Effector memory CD4-positive, alpha-beta T cell (primary cell): Measurements from ENCODE around the gene SHB.

ENCODE experiments used
- DNase-seq, 3 donors: peaks; one replicate each; pipeline ENCODE4 v3.0.0-alpha.2; 2020
- H3K27ac ChIP-seq: 2 replicates; pipeline ENCODE4 v1.7.0; 2013; ENCODE audit warnings: mild to moderate bottlenecking, low read length, moderate library complexity; ENCODE audit not compliant: insufficient read depth, poor library complexity, severe bottlenecking
- H3K27me3 ChIP-seq: replicated peaks from 2 replicates; pipeline ENCODE4 v1.7.0; 2013; ENCODE audit warnings: mild to moderate bottlenecking, low read length; ENCODE audit not compliant: insufficient read depth, control insufficient read depth, poor library complexity, severe bottlenecking
- H3K36me3 ChIP-seq: 2 replicates; pipeline ENCODE4 v1.7.0; 2013; ENCODE audit warnings: mild to moderate bottlenecking, low read length, moderate library complexity; ENCODE audit not compliant: control insufficient read depth, insufficient read depth
- H3K4me1 ChIP-seq: 2 replicates; pipeline ENCODE4 v1.7.0; 2013; ENCODE audit warnings: low read length, mild to moderate bottlenecking; ENCODE audit not compliant: control insufficient read depth, insufficient read depth, poor library complexity, severe bottlenecking
- H3K4me3 ChIP-seq: 2 replicates; pipeline ENCODE4 v1.7.0; 2013; ENCODE audit warnings: low read length, low read depth, mild to moderate bottlenecking; ENCODE audit not compliant: insufficient read depth, poor library complexity, severe bottlenecking
- H3K9me3 ChIP-seq: 2 replicates; pipeline ENCODE4 v1.7.0; 2013; ENCODE audit warnings: mild to moderate bottlenecking, low read length, moderate library complexity; ENCODE audit not compliant: control insufficient read depth

Gene SHB

DNA sequence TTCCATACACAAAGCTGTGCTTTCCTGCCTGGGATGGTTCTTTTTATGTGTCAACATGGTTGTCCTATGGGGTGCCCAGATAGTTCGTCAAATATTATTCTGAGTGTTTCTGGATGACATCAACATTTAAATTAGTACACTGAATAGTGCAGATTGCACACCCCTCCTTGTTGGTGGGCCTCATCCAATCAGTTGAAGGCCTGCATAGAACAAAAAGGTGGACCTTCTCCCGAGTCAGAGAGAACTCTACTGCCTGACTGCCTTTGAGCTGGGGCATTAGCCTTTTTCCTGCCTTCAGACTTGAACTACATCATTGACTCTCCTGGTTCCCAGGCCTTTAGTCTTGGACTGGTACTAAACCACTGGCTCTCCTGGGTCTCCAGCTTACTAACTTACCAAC lies 80.4 kb downstream of the SHB start:
- no peak overlapping the region for H3K27ac ChIP-seq
- no peaks in the 10 kb centered on the region for H3K36me3 ChIP-seq
- H3K4me1 ChIP-seq = no peaks in the 10 kb centered on the region
- no peaks in the 10 kb centered on the region for H3K27me3 ChIP-seq
- no peak for DNase-seq
- no peaks in the 10 kb centered on the region for H3K9me3 ChIP-seq
- no peak overlapping the region for H3K4me3 ChIP-seq

DNA sequence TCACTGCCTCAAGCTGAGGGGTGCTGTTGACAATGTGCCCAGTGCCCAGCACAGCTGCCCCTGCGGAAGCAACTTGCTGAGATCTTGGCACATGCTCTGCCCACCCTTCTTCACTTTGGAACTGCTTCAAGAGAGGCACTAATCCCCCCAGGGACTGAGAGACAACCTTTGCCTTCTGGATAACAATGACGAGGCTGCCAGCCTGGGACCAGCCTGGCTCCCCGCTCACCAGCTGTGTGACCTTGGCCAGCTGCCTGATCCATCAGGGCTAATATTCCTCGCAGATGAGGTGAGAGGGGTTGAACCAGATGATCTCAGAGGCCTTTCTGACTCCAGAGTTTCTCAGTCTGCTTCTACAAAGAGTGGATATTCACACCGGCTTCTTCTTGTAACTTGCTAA lies 81.0 kb downstream of the SHB start:
- Histone ChIP-seq H3K9me3 (no peaks in the 10 kb centered on the region), H3K27me3 (no peaks in the 10 kb centered on the region), H3K4me1 (no peaks in the 10 kb centered on the region), H3K4me3 (no peak overlapping the region), H3K27ac (no peak overlapping the region), H3K36me3 (no peaks in the 10 kb centered on the region)
- no peak for DNase-seq

DNA sequence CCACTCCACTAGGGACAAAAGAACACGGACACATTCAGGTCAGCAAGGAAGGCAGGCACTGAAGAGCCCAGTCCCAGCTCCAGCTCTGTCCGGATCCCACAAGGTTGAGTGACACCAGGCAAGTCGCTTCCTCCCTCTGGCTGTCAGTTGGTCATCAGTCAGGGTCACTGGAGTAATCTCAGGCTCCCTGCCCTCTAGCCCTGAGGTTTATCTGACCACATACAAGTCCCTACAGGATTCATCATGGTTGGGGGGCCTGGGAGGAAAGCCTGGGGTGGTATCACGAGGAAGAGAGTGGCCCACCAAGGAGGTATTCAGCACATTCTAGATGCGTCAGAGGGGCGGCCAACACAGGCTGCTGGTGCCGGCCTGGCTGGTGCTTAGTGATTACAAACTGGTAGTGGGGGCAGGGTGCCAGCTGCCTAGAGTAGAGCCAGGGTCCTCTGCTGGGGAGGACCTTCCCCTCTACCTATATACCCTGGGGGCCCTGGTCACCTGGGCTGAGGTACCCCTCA lies 81.5 kb downstream of the SHB start:
- Histone ChIP-seq H3K27me3 (no peaks in the 10 kb centered on the region), H3K27ac (no peak overlapping the region), H3K36me3 (no peaks in the 10 kb centered on the region), H3K4me1 (no peaks in the 10 kb centered on the region), H3K4me3 (no peak overlapping the region), H3K9me3 (no peaks in the 10 kb centered on the region)
- no peak for DNase-seq

DNA sequence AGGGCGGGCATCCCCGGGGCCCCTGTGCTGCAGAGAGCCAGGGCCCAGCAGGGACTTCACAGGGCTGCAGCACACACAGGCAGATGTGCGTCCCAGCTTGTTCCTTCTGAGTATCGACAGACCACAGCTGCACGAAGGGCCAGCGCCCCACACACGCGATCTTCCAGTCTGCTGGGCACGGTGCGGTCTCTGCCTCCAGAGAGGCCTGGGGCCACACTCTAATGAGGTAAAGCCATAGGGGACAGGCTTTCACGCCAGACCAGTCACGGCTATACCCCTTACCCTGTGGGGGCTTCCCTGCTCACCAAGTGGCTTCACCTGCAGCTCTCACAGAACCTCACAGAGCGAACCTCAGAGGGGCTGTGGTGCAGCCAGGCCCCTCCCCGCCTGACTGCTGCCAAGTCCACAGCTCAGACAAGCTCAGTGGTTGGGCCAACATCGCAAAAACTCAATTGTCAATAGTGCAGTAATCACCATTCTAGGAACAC lies 82.2 kb downstream of the SHB start:
- DNase-seq = no peak
- Histone ChIP-seq H3K9me3 (no peaks in the 10 kb centered on the region), H3K27me3 (no peaks in the 10 kb centered on the region), H3K4me1 (no peaks in the 10 kb centered on the region), H3K27ac (no peak overlapping the region), H3K36me3 (no peaks in the 10 kb centered on the region), H3K4me3 (no peak overlapping the region)

DNA sequence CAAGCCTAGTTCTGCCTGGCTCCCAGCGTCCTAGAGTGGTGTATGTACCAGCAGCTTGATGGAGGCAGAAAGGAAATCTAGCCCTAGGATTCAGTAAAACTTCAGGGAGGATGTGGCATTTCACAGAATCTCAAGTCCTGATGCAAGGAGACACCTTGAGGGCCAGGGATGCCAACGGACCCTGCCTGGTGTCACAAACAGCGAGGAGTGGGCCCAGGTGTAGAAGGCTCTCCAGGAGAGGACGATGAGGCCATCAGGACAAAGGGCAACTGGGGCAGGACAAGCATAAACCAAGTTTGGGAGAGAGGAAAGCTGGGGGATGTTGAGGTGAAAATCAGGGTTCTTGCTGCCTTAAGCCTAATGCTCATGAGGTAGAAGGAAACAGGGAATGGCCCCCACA lies 83.0 kb downstream of the SHB start:
- no peaks in the 10 kb centered on the region for H3K36me3 ChIP-seq
- H3K4me3 ChIP-seq = no peak overlapping the region
- H3K4me1 ChIP-seq = no peaks in the 10 kb centered on the region
- H3K27ac ChIP-seq = no peak overlapping the region
- DNase-seq = no peak
- no peaks in the 10 kb centered on the region for H3K27me3 ChIP-seq
- no peaks in the 10 kb centered on the region for H3K9me3 ChIP-seq

DNA sequence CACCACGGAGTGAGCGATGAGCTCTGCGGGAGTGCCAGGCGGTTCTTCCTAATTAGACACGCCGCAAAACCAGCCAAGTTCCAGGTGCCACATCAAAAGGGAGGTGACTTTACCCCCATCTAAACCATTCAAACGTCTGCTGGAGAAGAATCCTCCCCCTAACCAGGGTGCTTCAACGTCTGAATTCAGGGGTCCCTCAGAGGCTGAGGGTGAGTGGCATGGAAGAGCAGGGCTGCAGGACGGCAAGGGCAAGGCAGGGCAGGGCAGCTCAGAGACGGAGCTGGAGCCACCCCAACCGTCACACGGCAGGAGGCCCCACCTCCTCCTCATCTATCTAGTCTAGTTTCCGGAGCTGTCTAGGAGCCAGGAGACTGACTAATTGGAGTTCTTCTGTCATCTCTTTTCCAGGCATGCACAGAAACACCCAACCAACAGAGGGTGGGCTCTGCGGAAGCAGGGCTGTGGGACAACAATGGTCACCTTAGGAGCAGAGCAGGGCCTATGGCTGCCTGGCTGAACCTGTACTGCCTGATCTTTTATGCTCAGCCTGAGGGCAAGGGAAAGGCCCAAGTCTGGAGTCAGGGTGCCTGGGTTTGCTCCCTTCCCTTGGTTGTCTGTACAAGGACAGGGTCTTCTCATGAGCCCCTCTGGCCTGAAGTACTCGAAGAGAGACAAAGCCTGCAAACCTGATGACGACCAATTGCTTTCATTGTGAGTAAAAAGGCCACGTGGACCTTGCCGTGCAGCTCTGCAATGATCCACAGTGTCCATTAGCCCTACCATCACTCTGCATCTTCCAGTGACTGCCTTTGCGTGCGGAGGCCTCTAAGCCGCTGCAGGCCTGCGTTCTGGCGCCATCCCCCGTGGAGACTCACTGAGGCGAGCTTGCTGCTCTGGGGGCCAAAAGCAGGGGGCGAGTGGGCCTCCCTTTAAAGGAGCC lies 84.1 kb downstream of the SHB start:
- Histone ChIP-seq H3K9me3 (no peaks in the 10 kb centered on the region), H3K27ac (no peak overlapping the region), H3K36me3 (no peaks in the 10 kb centered on the region), H3K4me1 (no peaks in the 10 kb centered on the region), H3K4me3 (no peak overlapping the region), H3K27me3 (no peaks in the 10 kb centered on the region)
- DNase-seq = no peak

DNA sequence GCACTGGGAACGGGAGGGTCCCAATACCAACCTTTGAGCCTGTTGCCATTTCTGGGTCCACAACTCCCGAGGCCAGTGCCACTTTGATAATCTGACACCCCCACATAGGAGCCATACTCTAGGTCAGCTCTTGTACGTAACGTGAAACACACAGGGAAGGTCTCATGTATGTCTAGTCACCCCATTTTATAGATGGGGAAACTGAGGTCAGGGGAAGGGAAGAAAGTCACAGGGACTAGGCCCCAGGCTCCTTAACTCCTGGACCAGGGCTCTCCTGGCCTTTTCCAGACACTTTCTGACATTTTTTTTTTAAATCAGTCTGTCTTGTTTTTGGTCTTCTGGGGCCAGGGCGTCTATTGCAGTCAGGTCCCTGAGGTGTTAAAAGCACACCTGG lies 84.8 kb downstream of the SHB start:
- Histone ChIP-seq H3K4me1 (no peaks in the 10 kb centered on the region), H3K27ac (no peak overlapping the region), H3K9me3 (no peaks in the 10 kb centered on the region), H3K36me3 (no peaks in the 10 kb centered on the region), H3K27me3 (no peaks in the 10 kb centered on the region), H3K4me3 (no peak overlapping the region)
- no peak for DNase-seq

DNA sequence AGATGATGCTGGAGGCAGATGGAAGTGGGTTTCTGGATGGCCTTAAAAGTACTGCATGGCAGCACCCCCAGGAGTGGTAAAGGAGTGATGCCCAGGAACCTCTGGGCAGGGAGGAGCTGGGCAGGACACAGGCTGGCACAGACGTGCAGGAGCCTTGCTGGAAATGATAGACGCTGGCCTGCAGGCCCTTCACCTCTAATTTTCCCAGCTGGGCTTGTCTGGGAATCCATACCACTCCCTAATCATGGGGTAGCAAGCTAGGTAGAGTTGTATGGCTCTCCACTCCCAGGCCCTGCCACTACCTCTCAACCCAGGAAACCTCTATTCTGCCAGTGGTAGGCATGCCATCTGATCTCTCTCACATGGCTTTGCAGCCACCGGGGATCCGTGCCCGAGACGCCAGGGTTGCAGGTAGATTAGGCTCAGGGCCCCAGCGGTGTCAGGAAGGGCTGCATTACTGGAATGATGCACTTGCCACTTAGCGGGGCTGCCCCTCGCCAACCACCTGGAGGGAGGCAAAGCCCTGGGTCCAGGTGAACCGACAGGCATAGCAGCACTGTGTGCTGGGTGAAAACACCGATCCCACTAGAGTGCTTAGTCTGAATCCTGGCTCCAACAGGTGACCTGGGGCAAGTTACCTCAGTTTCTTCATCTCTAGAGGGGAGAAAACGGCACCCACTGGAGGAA lies 85.5 kb downstream of the SHB start:
- H3K4me1 ChIP-seq = no peaks in the 10 kb centered on the region
- H3K27me3 ChIP-seq = no peaks in the 10 kb centered on the region
- H3K27ac ChIP-seq = no peak overlapping the region
- no peaks in the 10 kb centered on the region for H3K36me3 ChIP-seq
- no peak for DNase-seq
- no peak overlapping the region for H3K4me3 ChIP-seq
- no peaks in the 10 kb centered on the region for H3K9me3 ChIP-seq

DNA sequence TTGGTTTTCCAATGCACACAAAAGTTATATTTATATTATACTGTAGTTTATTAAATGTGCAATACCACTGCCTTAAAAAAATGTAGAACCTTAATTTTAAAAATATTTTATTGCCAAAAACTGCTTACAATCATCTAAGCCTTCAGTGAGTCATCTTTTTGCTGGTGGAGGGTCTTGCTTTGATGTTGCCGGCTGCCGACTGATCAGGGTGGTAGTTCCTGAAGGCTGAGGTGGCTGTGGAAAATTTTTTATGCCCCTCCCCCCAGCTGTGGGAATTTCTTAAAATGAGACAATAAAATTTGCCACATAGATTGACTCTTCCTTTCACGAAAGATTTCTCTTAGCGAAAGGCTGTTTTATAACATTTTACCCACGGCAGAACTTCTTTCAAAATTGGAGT lies 89.2 kb downstream of the SHB start:
- DNase-seq = no peak
- H3K27ac ChIP-seq = no peak overlapping the region
- no peak overlapping the region for H3K4me3 ChIP-seq
- no peaks in the 10 kb centered on the region for H3K9me3 ChIP-seq
- H3K27me3 ChIP-seq = no peaks in the 10 kb centered on the region
- no peaks in the 10 kb centered on the region for H3K4me1 ChIP-seq
- no peaks in the 10 kb centered on the region for H3K36me3 ChIP-seq

DNA sequence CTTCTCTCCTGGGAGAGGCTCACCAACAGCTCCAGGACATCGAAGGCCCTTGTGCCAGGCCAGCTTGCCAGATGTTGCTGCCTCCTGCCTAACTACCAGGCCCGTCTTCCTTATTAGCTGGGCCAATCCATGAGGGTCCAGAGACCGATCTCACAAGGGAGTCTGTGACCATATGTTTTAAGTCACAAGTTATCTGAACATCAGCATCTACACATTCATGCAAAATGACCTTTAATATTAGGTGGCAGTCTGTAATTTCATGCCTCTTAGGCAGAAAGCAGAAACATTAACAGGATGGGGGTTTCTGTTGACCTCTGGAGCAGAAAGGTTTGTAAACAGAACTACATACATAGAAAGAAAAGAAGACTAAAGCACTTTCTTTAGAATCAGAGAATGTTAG lies 90.0 kb downstream of the SHB start:
- H3K27ac ChIP-seq = no peak overlapping the region

More for the DNA sequence above, 90.0 kb downstream of the SHB start:
- Histone ChIP-seq H3K9me3 (no peaks in the 10 kb centered on the region), H3K36me3 (no peaks in the 10 kb centered on the region), H3K4me3 (no peak overlapping the region), H3K27me3 (no peaks in the 10 kb centered on the region), H3K4me1 (no peaks in the 10 kb centered on the region)
- no peak for DNase-seq
